ENCODE results near the gene LIPC.

Gene LIPC

GRCh38 chr15:58406811-58407210 lies 25.0 kb upstream of the LIPC start:
- no peak for DNase-seq (ENCODE audit: low read depth)

- no peak for DNase-seq (ENCODE audit: low read depth)
These were observed 24.5 kb upstream of the LIPC start for GRCh38 chr15:58407236-58407775.

GRCh38 chr15:58407778-58408177 lies 24.0 kb upstream of the LIPC start:
- DNase-seq (ENCODE audit: low read depth), result no peak

GRCh38 chr15:58409861-58410260 lies 21.9 kb upstream of the LIPC start:
- no peak for DNase-seq (ENCODE audit: low read depth)

GRCh38 chr15:58410353-58410752 lies 21.4 kb upstream of the LIPC start:
- no peak for DNase-seq (ENCODE audit: low read depth)

GRCh38 chr15:58413253-58413652 lies 18.5 kb upstream of the LIPC start:
- no peak for DNase-seq (ENCODE audit: low read depth)

- no peak for DNase-seq (ENCODE audit: low read depth)
These were observed 16.2 kb upstream of the LIPC start for GRCh38 chr15:58415636-58416035.

GRCh38 chr15:58416963-58417362 lies 14.8 kb upstream of the LIPC start:
- no peak for DNase-seq (ENCODE audit: low read depth)

- DNase-seq (ENCODE audit: low read depth), result no peak
These were observed 13.7 kb upstream of the LIPC start for GRCh38 chr15:58418135-58418534.

GRCh38 chr15:58419803-58420524 lies 11.8 kb upstream of the LIPC start:
- no peak for DNase-seq (ENCODE audit: low read depth)

- no peak for DNase-seq (ENCODE audit: low read depth)
These were observed 11.2 kb upstream of the LIPC start for GRCh38 chr15:58420579-58421043.

GRCh38 chr15:58423205-58423604 lies 8.6 kb upstream of the LIPC start:
- no peak for DNase-seq (ENCODE audit: low read depth)

GRCh38 chr15:58423831-58424608 lies 7.8 kb upstream of the LIPC start:
- DNase-seq (ENCODE audit: low read depth), result no peak

- DNase-seq (ENCODE audit: low read depth), result no peak
These were observed 7.1 kb upstream of the LIPC start for GRCh38 chr15:58424722-58425121.

- no peak for DNase-seq (ENCODE audit: low read depth)
These were observed 6.6 kb upstream of the LIPC start for GRCh38 chr15:58425185-58425584.

GRCh38 chr15:58425834-58426233 lies 6.0 kb upstream of the LIPC start:
- DNase-seq (ENCODE audit: low read depth), result no peak

GRCh38 chr15:58426501-58426900 lies 5.3 kb upstream of the LIPC start:
- DNase-seq (ENCODE audit: low read depth), result no peak

GRCh38 chr15:58427987-58428386 lies 3.8 kb upstream of the LIPC start:
- no peak for DNase-seq (ENCODE audit: low read depth)

GRCh38 chr15:58430224-58430787 lies 1.5 kb upstream of the LIPC start:
- DNase-seq (ENCODE audit: low read depth), result no peak

- no peak for DNase-seq (ENCODE audit: low read depth)
These were observed 610 bp downstream of the LIPC start for GRCh38 chr15:58432401-58432800.

GRCh38 chr15:58433597-58434333 lies 2.0 kb downstream of the LIPC start:
- DNase-seq (ENCODE audit: low read depth), result no peak

- no peak for DNase-seq (ENCODE audit: low read depth)
These were observed 2.6 kb downstream of the LIPC start for GRCh38 chr15:58434334-58434875.
